ENCODE data around the gene LAMTOR3.

The LAMTOR3 gene

GRCh38 chr4:99927566-99927965 is 33.3 kb upstream of the LAMTOR3 start:
- H4K20me1 ChIP-seq (ENCODE audit: insufficient read depth, low read length), result 0 out of 2 replicates have a peak, but pooled peaks cover 4% of the 10 kb centered on the region
- H3K9me2 ChIP-seq (replicated peaks; ENCODE audit: insufficient read depth, low read length), result no peaks in the 10 kb centered on the region
- no peak overlapping the region for H3K4me2 ChIP-seq (ENCODE audit: low read depth, low read length)
- no peaks in the 10 kb centered on the region for H3K4me1 ChIP-seq (ENCODE audit: low read length)
- no peak overlapping the region for H3K4me3 ChIP-seq (ENCODE audit: low read length)
- no peak overlapping the region for H2AFZ ChIP-seq (ENCODE audit: low read length)
- H3K9me3 ChIP-seq (replicated peaks; ENCODE audit: insufficient read depth, low read length), result no peaks in the 10 kb centered on the region
- H3K27ac ChIP-seq (ENCODE audit: low read length), result no peak overlapping the region
- DNase-seq, result no peak
- no peaks in the 10 kb centered on the region for H3K27me3 ChIP-seq (replicated peaks; ENCODE audit: insufficient read depth, low read length)
- no peak overlapping the region for H3K9ac ChIP-seq (ENCODE audit: low read length)
- H3K36me3 ChIP-seq (replicated peaks; ENCODE audit: insufficient read depth, low read length), result no peaks in the 10 kb centered on the region; the same call in 1 of the 2 replicates
- peaks cover 49% of the 10 kb centered on the region for H3K79me2 ChIP-seq (ENCODE audit: low read length)
- TF ChIP-seq EZH2phosphoT487 (IDR thresholded peaks at IDR 0.05; ENCODE audit: low read length) (no peak), CTCF (IDR thresholded peaks at IDR 0.05; ENCODE audit: low read length) (no peak), EZH2 (optimal IDR thresholded peaks at IDR 0.05; ENCODE audit: low read depth, low read length) (no peak)
- H3F3A ChIP-seq (ENCODE audit: insufficient read depth, low read length), result no peaks in the 10 kb centered on the region

- H3K27me3 ChIP-seq (replicated peaks; ENCODE audit: insufficient read depth, low read length), result no peaks in the 10 kb centered on the region
- no peak for DNase-seq
- no peak overlapping the region for H3K9ac ChIP-seq (ENCODE audit: low read length)
- H4K20me1 ChIP-seq (ENCODE audit: insufficient read depth, low read length), result no peaks in the 10 kb centered on the region
- H2AFZ ChIP-seq (ENCODE audit: low read length), result no peak overlapping the region
- no peaks in the 10 kb centered on the region for H3K9me3 ChIP-seq (replicated peaks; ENCODE audit: insufficient read depth, low read length)
- H3K79me2 ChIP-seq (ENCODE audit: low read length), result 0 out of 2 replicates have a peak, but pooled peaks cover 3% of the 10 kb centered on the region
- TF ChIP-seq CTCF (IDR thresholded peaks at IDR 0.05; ENCODE audit: low read length), result no peak
- no peak for TF ChIP-seq EZH2 (optimal IDR thresholded peaks at IDR 0.05; ENCODE audit: low read depth, low read length)
- no peak for TF ChIP-seq EZH2phosphoT487 (IDR thresholded peaks at IDR 0.05; ENCODE audit: low read length)
- H3K27ac ChIP-seq (ENCODE audit: low read length), result no peak overlapping the region
- H3K4me2 ChIP-seq (ENCODE audit: low read depth, low read length), result no peak overlapping the region
- no peaks in the 10 kb centered on the region for H3K4me1 ChIP-seq (ENCODE audit: low read length)
- H3K36me3 ChIP-seq (replicated peaks; ENCODE audit: insufficient read depth, low read length), result no peaks in the 10 kb centered on the region; the same call in 1 of the 2 replicates
- no peaks in the 10 kb centered on the region for H3F3A ChIP-seq (ENCODE audit: insufficient read depth, low read length)
- H3K4me3 ChIP-seq (ENCODE audit: low read length), result no peak overlapping the region
- H3K9me2 ChIP-seq (replicated peaks; ENCODE audit: insufficient read depth, low read length), result no peaks in the 10 kb centered on the region
Measured at GRCh38 chr4:99921174-99921573, 26.9 kb upstream of the LAMTOR3 start.

GRCh38 chr4:99918656-99919055 is 24.4 kb upstream of the LAMTOR3 start:
- Histone ChIP-seq H3K9me2 (replicated peaks; ENCODE audit: insufficient read depth, low read length) (no peaks in the 10 kb centered on the region), H3K9ac (ENCODE audit: low read length) (no peak overlapping the region), H3K4me3 (ENCODE audit: low read length) (no peak overlapping the region), H3K4me1 (ENCODE audit: low read length) (no peaks in the 10 kb centered on the region), H3K9me3 (replicated peaks; ENCODE audit: insufficient read depth, low read length) (no peaks in the 10 kb centered on the region), H3K4me2 (ENCODE audit: low read depth, low read length) (no peak overlapping the region), H3K79me2 (ENCODE audit: low read length) (0 out of 2 replicates have a peak, but pooled peaks cover 3% of the 10 kb centered on the region), H3K27me3 (replicated peaks; ENCODE audit: insufficient read depth, low read length) (no peaks in the 10 kb centered on the region), H4K20me1 (ENCODE audit: insufficient read depth, low read length) (no peaks in the 10 kb centered on the region), H3K27ac (ENCODE audit: low read length) (no peak overlapping the region), H2AFZ (ENCODE audit: low read length) (no peak overlapping the region), H3F3A (ENCODE audit: insufficient read depth, low read length) (no peaks in the 10 kb centered on the region), H3K36me3 (replicated peaks; ENCODE audit: insufficient read depth, low read length) (peaks cover 2% of the 10 kb centered on the region; the same call in 1 of the 2 replicates)
- DNase-seq, result no peak
- TF ChIP-seq EZH2phosphoT487 (IDR thresholded peaks at IDR 0.05; ENCODE audit: low read length) (no peak), CTCF (IDR thresholded peaks at IDR 0.05; ENCODE audit: low read length) (no peak), EZH2 (optimal IDR thresholded peaks at IDR 0.05; ENCODE audit: low read depth, low read length) (no peak)
